Skeletal muscle satellite cell (primary cell): Measurements from ENCODE around the gene MT3.

ENCODE experiments used
- H3K27me3 ChIP-seq: 2 replicates; pipeline ENCODE4 v1.7.0; 2013; ENCODE audit warnings: low read length; ENCODE audit not compliant: control insufficient read depth, insufficient read depth
- H3K36me3 ChIP-seq: 2 replicates; pipeline ENCODE4 v1.7.0; 2013; ENCODE audit warnings: mild to moderate bottlenecking, control low read depth, low read length; ENCODE audit not compliant: insufficient read depth
- H3K4me1 ChIP-seq: 2 replicates; pipeline ENCODE4 v1.7.0; 2013; ENCODE audit warnings: low read length; ENCODE audit not compliant: control insufficient read depth, insufficient read depth
- H3K4me2 ChIP-seq: 2 replicates; pipeline ENCODE4 v1.7.0; 2013; ENCODE audit warnings: mild to moderate bottlenecking, low read length
- H3K4me3 ChIP-seq: 2 replicates; pipeline ENCODE4 v1.7.0; 2013; ENCODE audit warnings: low read length
- H3K9ac ChIP-seq: 2 replicates; pipeline ENCODE4 v1.7.0; 2013; ENCODE audit warnings: mild to moderate bottlenecking, low read depth, low read length, moderate library complexity
- H3K9me3 ChIP-seq: replicated peaks from 2 replicates; pipeline ENCODE4 v1.7.0; 2013; ENCODE audit warnings: mild to moderate bottlenecking, control low read depth, low read length

Gene MT3

DNA sequence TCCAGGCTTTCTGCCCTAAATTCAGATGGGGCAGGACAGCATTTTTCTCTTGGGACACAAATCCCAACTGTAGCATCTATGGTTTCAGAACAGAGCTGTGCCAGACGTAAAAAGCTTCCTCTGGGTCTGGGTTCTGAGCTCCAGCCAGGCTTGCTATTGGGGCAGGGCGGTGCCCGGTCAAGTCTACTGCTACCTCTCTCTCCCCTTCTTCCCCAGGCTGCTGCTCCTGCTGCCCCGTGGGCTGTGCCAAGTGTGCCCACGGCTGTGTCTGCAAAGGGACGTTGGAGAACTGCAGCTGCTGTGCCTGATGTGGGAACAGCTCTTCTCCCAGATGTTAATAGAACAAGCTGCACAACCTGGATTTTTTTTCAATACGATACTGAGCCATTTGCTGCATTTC is 44.2 kb downstream of the MT3 start:
- H3K4me2 ChIP-seq = peak overlapping the region; percentile 81
- H3K27me3 ChIP-seq = peaks cover 10% of the 10 kb centered on the region
- H3K36me3 ChIP-seq = no peaks in the 10 kb centered on the region
- H3K9ac ChIP-seq = no peak overlapping the region
- no peak overlapping the region for H3K4me3 ChIP-seq
- H3K4me1 ChIP-seq = peaks cover 23% of the 10 kb centered on the region
- no peaks in the 10 kb centered on the region for H3K9me3 ChIP-seq

DNA sequence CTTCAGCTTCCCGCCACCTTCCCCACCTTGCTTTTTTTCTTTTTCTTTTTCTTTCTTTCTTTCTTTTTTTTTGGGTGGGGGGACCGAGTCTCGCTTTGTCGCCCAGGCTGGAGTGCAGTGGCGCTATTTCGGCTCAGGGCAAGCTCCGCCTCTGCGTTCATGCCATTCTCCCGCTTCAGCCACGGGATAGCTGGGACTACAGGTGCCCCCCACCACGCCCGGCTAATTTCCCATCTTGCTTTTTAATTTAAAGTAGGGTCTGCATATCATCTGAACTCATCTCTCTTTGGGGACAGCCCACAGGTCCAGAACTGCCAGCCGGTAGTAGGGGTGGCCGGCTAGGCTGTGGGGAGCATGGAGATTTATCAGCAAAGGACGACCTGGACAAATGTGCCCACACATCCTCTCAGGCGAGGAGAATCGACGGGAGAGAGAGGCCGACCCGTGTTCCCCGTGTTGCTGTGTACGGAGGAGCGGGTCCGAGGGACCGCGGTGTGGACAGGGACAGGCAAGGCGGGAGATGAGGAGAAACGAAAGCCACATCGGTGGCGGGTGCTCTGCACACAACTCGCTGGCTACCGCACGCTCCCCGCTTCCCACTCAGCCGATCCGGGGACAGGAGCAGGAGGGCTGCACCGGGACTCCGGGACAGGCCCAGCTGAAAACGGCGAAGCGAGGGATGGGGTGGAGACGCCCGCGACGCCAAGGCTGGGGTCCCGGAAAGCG is 45.5 kb downstream of the MT3 start:
- Histone ChIP-seq H3K36me3 (no peaks in the 10 kb centered on the region), H3K9me3 (no peaks in the 10 kb centered on the region), H3K4me1 (peaks cover 26% of the 10 kb centered on the region), H3K9ac (no peak overlapping the region), H3K27me3 (peaks cover 10% of the 10 kb centered on the region), H3K4me3 (no peak overlapping the region), H3K4me2 (no peak overlapping the region)

DNA sequence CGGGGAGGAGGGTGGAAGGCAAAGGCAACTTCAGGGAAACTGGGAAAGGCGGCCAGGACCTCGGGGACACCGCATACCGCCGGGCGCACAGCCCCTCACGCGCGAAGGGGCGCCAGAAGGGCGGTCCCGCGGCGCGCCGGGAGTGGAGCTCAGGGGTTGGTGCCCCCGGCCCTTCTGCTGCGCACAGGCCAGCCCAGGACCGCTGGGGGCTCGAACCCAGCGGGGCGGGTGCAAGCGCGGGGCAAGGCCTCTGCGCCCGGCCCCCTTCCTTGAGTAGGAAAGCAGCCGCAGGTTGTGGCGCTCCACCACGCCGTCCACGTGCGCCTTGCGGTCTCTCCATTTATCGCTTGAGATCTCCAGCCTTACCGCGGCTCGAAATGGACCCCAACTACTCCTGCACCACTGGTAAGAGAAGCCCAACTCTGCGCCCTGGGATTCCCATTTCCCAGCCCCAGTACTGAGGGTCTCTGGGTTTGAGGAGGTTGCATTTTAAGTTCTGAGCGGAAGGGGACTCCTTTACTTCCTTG is 46.2 kb downstream of the MT3 start:
- no peaks in the 10 kb centered on the region for H3K9me3 ChIP-seq
- H3K36me3 ChIP-seq = no peaks in the 10 kb centered on the region
- no peak overlapping the region for H3K9ac ChIP-seq
- H3K27me3 ChIP-seq = peaks cover 10% of the 10 kb centered on the region
- no peak overlapping the region for H3K4me2 ChIP-seq
- H3K4me1 ChIP-seq = peaks cover 26% of the 10 kb centered on the region
- no peak overlapping the region for H3K4me3 ChIP-seq

DNA sequence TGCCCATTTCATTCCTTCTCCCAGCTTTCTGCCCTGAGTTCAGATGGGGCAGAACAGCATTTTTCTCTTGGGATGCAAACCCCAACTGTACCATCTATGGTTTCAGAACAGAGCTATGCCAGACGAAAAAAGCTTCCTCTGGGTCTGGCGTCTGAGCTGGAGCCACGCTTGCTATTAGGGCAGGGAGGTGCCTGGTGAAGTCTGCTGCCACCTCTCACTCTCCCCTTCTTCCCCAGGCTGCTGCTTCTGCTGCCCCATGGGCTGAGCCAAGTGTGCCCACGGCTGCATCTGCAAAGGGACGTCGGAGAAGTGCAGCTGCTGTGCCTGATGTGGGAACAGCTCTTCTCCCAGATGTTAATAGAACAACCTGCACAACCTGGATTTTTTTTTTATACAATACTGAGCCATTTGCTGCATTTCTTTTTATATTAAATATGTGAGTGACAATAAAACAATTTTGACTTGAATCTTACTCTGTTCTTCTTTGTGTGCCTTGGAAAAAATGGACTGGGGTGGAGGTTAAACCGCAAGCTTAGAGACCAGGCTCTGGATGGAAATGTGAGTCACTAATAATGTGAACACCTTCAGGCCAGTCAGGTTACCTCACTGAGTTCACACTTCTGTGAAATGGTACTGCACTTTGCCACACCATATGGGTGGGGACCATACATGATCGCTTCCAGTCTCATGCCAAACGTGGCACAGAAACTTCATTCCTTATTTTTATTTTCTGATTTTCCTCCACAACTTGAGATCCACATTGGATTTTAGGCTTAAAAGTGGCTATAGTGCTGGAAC is 47.5 kb downstream of the MT3 start:
- no peaks in the 10 kb centered on the region for H3K9me3 ChIP-seq
- H3K4me2 ChIP-seq = no peak overlapping the region
- H3K9ac ChIP-seq = no peak overlapping the region
- H3K4me1 ChIP-seq = peaks cover 21% of the 10 kb centered on the region
- H3K4me3 ChIP-seq = no peak overlapping the region
- H3K36me3 ChIP-seq = no peaks in the 10 kb centered on the region
- peaks cover 10% of the 10 kb centered on the region for H3K27me3 ChIP-seq

DNA sequence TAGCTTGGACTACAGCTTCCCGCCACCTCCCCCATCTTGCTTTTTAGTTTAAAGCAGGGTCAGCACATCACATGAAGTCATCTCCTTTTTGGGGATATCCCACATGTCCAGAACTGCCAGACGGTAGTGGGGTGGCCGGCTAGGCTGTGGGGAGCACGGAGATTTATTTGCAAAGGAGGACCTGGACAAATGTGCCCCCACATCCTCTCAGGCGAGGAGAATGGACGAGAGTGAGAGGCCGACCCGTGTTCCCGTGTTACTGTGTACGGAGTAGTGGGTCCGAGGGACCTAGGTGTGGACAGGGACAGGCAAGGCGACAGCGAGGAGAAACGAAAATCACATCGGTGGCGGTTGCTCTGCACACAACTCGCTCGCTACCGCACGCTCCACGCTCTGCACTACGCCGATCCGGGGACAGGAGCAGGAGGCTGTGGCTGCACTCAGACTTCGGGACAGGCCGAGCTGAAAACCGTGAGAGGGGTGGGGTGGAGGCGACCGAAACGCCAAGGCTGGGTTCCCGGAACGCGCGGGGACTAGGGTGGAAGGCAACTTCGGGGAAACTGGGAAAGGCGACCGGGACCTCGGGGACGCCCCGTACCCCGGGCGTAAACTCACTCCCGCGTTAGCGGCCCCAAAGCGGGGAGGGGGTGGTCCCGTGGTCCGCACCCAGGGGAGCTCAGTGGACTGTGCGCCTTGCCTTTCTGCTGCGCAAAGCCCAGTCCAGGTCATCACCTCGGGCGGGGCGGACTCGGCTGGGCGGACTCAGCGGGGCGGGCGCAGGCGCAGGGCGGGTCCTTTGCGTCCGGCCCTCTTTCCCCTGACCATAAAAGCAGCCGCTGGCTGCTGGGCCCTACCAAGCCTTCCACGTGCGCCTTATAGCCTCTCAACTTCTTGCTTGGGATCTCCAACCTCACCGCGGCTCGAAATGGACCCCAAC is 48.8 kb downstream of the MT3 start, which contains the start of gene MT1A:
MT1A (plus strand) TSS at position 853 of the 937 bp plus-strand sequence; CDS start at position 926, 73 bp downstream.
- Histone ChIP-seq H3K27me3 (peaks cover 10% of the 10 kb centered on the region), H3K4me1 (peaks cover 17% of the 10 kb centered on the region), H3K9ac (peak within 1 kb of the TSS; percentile 61), H3K36me3 (no peaks in the 10 kb centered on the region), H3K4me3 (peak within 1 kb of the TSS; percentile 74), H3K4me2 (peak within 1 kb of the TSS; percentile 96), H3K9me3 (no peaks in the 10 kb centered on the region)

DNA sequence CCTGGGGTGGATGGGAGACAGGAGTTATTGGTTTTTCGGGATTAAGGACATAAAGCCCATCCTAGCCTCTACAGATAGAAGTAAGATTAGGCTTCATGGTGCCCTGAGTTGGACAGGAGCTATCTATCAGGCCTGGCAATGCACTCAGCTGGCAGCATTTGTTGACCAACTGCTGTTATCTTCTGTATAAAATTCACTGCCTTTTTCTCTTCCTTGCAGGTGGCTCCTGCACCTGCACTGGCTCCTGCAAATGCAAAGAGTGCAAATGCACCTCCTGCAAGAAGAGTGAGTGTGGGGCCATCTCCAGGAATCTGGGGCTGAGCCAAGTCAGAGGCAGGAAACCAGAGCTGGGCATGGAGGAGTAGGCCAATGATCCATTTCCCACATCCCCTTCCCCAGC is 49.7 kb downstream of the MT3 start:
- Histone ChIP-seq H3K9ac (no peak overlapping the region), H3K4me2 (peak overlapping the region; percentile 96), H3K27me3 (peaks cover 14% of the 10 kb centered on the region), H3K9me3 (no peaks in the 10 kb centered on the region), H3K4me1 (peaks cover 20% of the 10 kb centered on the region), H3K36me3 (no peaks in the 10 kb centered on the region), H3K4me3 (no peak overlapping the region)

DNA sequence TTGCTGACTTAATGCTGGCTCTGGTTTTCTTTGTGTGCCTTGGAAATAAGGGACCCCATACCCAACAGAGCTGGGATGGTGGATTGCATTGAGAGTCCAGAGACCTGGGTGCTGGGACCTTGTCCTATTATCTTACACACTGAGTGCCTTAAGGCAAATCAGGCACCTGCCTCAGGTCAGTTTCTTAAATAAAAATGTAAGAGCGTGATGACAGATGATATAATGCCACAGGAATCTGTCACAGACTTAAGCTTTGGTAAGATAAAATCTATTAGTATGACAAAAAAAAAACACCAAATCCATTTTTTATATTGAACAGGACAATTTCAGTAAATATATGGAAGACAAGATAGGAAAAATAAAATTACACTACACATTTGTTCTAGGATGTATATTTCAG is 50.7 kb downstream of the MT3 start:
- H3K9me3 ChIP-seq = no peaks in the 10 kb centered on the region
- peaks cover 21% of the 10 kb centered on the region for H3K27me3 ChIP-seq
- no peaks in the 10 kb centered on the region for H3K36me3 ChIP-seq
- H3K4me2 ChIP-seq = no peak overlapping the region
- no peak overlapping the region for H3K9ac ChIP-seq
- H3K4me1 ChIP-seq = peaks cover 20% of the 10 kb centered on the region
- no peak overlapping the region for H3K4me3 ChIP-seq
